ENCODE results near the gene TEX26.

Gene TEX26

DNA sequence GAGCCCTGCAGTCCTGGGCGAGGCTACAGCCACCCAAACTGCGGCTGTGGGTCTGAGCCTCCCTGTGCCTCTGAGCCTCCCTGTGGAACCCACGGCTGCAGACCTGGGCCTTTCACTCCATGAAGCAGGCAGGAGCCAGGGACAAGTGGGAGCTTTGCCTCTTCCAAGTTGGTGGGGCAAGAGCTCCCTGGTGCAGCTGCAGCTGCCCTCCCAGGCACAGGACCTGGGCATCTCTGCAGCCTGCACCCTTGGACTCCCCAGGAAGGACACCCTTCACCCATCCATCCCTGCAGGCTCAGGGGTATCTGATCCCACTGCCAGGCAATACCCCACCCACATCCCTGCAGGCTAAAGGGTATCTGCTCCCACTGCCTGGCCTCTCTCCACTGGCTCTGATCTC is 2.3 kb downstream of the TEX26 start:
- no peak for TF ChIP-seq EP300 (IDR thresholded peaks at IDR 0.05; ENCODE audit: borderline replicate concordance)
- no peak for TF ChIP-seq NFIC (IDR thresholded peaks at IDR 0.05)
- no peak for TF ChIP-seq EGR1 (IDR thresholded peaks at IDR 0.05)
- TF ChIP-seq FOXM1 (IDR thresholded peaks at IDR 0.05; ENCODE audit: borderline replicate concordance, low read depth), result no peak
- TF ChIP-seq CEBPB (IDR thresholded peaks at IDR 0.05), result no peak
- TF ChIP-seq TAF1 (IDR thresholded peaks at IDR 0.05; ENCODE audit: low read depth), result no peak
- no peak for TF ChIP-seq TCF12 (IDR thresholded peaks at IDR 0.05; ENCODE audit: low read depth)
- TF ChIP-seq, protein P1, sequence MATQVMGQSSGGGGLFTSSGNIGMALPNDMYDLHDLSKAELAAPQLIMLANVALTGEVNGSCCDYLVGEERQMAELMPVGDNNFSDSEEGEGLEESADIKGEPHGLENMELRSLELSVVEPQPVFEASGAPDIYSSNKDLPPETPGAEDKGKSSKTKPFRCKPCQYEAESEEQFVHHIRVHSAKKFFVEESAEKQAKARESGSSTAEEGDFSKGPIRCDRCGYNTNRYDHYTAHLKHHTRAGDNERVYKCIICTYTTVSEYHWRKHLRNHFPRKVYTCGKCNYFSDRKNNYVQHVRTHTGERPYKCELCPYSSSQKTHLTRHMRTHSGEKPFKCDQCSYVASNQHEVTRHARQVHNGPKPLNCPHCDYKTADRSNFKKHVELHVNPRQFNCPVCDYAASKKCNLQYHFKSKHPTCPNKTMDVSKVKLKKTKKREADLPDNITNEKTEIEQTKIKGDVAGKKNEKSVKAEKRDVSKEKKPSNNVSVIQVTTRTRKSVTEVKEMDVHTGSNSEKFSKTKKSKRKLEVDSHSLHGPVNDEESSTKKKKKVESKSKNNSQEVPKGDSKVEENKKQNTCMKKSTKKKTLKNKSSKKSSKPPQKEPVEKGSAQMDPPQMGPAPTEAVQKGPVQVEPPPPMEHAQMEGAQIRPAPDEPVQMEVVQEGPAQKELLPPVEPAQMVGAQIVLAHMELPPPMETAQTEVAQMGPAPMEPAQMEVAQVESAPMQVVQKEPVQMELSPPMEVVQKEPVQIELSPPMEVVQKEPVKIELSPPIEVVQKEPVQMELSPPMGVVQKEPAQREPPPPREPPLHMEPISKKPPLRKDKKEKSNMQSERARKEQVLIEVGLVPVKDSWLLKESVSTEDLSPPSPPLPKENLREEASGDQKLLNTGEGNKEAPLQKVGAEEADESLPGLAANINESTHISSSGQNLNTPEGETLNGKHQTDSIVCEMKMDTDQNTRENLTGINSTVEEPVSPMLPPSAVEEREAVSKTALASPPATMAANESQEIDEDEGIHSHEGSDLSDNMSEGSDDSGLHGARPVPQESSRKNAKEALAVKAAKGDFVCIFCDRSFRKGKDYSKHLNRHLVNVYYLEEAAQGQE (IDR thresholded peaks at IDR 0.05; ENCODE audit: low read depth), result no peak
- TF ChIP-seq CREB1 (IDR thresholded peaks at IDR 0.05; ENCODE audit: low read depth), result no peak
- TF ChIP-seq, protein P2, sequence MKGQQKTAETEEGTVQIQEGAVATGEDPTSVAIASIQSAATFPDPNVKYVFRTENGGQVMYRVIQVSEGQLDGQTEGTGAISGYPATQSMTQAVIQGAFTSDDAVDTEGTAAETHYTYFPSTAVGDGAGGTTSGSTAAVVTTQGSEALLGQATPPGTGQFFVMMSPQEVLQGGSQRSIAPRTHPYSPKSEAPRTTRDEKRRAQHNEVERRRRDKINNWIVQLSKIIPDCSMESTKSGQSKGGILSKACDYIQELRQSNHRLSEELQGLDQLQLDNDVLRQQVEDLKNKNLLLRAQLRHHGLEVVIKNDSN (IDR thresholded peaks at IDR 0.05), result no peak
- TF ChIP-seq ZBTB7A (IDR thresholded peaks at IDR 0.05; ENCODE audit: low read depth), result no peak
- TF ChIP-seq, protein P3, sequence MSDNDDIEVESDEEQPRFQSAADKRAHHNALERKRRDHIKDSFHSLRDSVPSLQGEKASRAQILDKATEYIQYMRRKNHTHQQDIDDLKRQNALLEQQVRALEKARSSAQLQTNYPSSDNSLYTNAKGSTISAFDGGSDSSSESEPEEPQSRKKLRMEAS (IDR thresholded peaks at IDR 0.05), result no peak
- TF ChIP-seq RAD21 (IDR thresholded peaks at IDR 0.05; ENCODE audit: low read depth), result no peak
- no peak for TF ChIP-seq YY1 (IDR thresholded peaks at IDR 0.05; ENCODE audit: low read depth)
- no peak for TF ChIP-seq TEAD4 (IDR thresholded peaks at IDR 0.05)

DNA sequence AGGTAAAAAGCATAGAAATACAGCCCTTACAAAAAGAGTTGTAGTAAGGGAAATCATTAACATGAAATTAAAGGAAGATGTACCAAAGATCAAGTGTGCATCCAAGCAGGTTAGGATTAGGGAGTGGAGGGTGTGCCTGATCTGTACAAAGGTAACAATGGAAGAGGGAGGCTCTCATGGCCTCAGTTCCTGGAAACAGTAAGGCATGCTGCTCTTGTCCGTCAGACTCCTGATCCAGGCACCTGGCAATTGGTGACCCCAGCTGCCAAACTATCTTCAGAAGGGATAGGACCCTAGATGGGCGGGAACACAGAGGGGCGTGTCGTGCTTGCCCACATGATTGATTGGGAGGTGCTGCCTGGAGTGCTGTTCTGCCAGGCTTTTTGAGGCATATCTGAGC is 4.5 kb downstream of the TEX26 start:
- TF ChIP-seq FOXM1 (IDR thresholded peaks at IDR 0.05; ENCODE audit: borderline replicate concordance, low read depth) (no peak), EGR1 (IDR thresholded peaks at IDR 0.05) (no peak), ZBTB7A (IDR thresholded peaks at IDR 0.05; ENCODE audit: low read depth) (no peak)

DNA sequence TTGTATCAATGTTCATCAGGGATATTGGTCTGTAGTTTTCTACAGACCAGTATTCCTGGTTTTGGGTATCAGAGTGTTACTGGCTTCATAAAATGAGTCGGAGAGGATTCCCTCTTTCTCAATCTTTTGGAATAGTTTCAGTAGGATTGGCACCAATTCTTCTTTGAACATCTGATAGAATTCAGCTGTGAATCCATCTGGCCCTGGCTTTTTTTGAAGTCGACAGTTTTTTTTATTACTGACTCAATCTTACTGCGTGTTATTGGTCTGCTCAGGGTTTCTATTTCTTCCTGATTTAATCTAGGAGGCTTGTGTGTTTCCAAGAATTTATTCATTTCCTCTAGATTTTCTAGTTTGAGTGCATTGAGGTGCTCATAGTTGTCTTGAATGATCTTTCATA is 11.4 kb downstream of the TEX26 start:
- TF ChIP-seq, protein P2 (IDR thresholded peaks at IDR 0.05), result no peak
- no peak for TF ChIP-seq CREB1 (IDR thresholded peaks at IDR 0.05; ENCODE audit: low read depth)
- TF ChIP-seq FOXM1 (IDR thresholded peaks at IDR 0.05; ENCODE audit: borderline replicate concordance, low read depth), result no peak
- TF ChIP-seq, protein P3 (IDR thresholded peaks at IDR 0.05), result no peak
- no peak for TF ChIP-seq ZBTB7A (IDR thresholded peaks at IDR 0.05; ENCODE audit: low read depth)
- TF ChIP-seq TCF12 (IDR thresholded peaks at IDR 0.05; ENCODE audit: low read depth), result no peak
- TF ChIP-seq NFIC (IDR thresholded peaks at IDR 0.05), result no peak
- TF ChIP-seq CEBPB (IDR thresholded peaks at IDR 0.05), result no peak
- no peak for TF ChIP-seq EP300 (IDR thresholded peaks at IDR 0.05; ENCODE audit: borderline replicate concordance)
- TF ChIP-seq RAD21 (IDR thresholded peaks at IDR 0.05; ENCODE audit: low read depth), result no peak
- TF ChIP-seq TEAD4 (IDR thresholded peaks at IDR 0.05), result no peak
- TF ChIP-seq TAF1 (IDR thresholded peaks at IDR 0.05; ENCODE audit: low read depth), result no peak
- TF ChIP-seq EGR1 (IDR thresholded peaks at IDR 0.05), result no peak

DNA sequence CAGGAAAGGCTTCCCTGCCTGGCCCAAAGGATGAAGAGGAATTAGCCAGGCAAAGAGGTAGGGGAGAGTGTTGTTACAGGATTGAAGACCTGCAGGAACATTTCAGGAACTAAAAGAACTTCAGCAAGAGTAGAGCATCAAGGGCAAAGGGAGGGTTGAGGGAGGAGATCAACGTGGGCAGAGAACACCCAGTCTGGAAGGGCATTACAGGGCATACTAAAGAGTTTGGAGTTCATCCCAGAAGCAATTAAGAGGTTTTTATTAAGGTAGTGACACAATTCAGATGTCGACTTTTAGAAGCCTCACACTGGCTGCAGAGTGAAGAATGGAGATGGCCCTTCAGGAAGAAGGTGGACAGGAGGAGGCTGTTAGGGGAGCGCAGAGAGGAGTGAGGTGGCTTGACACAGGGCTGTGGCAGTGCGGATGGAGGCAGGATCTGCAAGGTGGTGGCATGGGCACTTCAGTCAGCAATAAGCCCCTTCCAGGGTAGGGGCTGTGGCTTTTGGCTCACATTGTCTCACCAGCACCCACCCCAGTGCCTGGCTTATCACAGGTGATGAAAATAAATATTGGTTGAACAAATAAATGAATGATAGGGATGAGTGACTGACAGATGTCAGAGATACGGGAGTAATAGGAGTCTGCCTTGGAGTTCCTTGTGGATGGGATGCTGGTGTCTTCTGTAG is 24.9 kb downstream of the TEX26 start:
- TF ChIP-seq FOXM1 (IDR thresholded peaks at IDR 0.05; ENCODE audit: borderline replicate concordance, low read depth), result no peak
- no peak for TF ChIP-seq EGR1 (IDR thresholded peaks at IDR 0.05)
- TF ChIP-seq, protein P1 (IDR thresholded peaks at IDR 0.05; ENCODE audit: low read depth), result no peak
- no peak for TF ChIP-seq CEBPB (IDR thresholded peaks at IDR 0.05)
- TF ChIP-seq CREB1 (IDR thresholded peaks at IDR 0.05; ENCODE audit: low read depth), result no peak
- no peak for TF ChIP-seq TEAD4 (IDR thresholded peaks at IDR 0.05)
- TF ChIP-seq ZBTB7A (IDR thresholded peaks at IDR 0.05; ENCODE audit: low read depth), result no peak
- TF ChIP-seq, protein P2 (IDR thresholded peaks at IDR 0.05), result no peak
- TF ChIP-seq EP300 (IDR thresholded peaks at IDR 0.05; ENCODE audit: borderline replicate concordance), result no peak
- no peak for TF ChIP-seq YY1 (IDR thresholded peaks at IDR 0.05; ENCODE audit: low read depth)
- TF ChIP-seq NFIC (IDR thresholded peaks at IDR 0.05), result no peak
- TF ChIP-seq RAD21 (IDR thresholded peaks at IDR 0.05; ENCODE audit: low read depth), result no peak

DNA sequence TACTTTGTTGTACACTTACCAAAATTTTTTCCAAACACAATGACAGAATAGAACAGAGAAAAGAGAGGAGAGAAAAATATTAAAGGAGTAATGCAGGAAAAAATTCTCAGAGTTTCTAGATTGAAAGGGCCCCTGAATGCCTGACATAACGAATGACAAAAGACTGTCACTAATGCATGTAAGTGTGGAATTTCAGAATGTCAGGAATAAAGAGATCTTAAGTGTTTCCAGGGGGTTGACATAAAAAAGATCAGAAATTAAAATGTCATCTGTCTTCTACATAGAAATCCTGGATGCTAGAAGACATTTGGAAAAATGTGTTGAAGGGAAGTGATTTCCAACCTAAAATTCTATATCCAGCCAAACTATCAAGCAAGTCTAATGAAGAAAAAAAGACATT is 27.2 kb downstream of the TEX26 start:
- TF ChIP-seq CEBPB (IDR thresholded peaks at IDR 0.05) (no peak), NFIC (IDR thresholded peaks at IDR 0.05) (no peak), RAD21 (IDR thresholded peaks at IDR 0.05; ENCODE audit: low read depth) (no peak)

Data from Ishikawa (cell line).